Esophagus muscularis mucosa (tissue), 4 donors: Measurements from ENCODE around the gene ZRANB1. TPM values are rescaled to one million over a fixed set of nuclear protein-coding genes. Genes with fewer than 3 reads are reported as not detected.

Source experiments
- DNase-seq: peaks from one replicate; pipeline ENCODE4 v3.0.0-alpha.2; 2017; ENCODE audit errors: extremely low spot score
- H3K27ac ChIP-seq, 4 donors: fragments of 200-600 bp; sonication (generic); replicated peaks in 1 of 4; 1 replicate in 3 of 4; 2 replicates in 1 of 4; pipeline ENCODE4 v1.5.1; 2016 to 2019; ENCODE audit warnings: mild to moderate bottlenecking in 1 of 4
- H3K27me3 ChIP-seq, 4 donors: fragments of 200-600 bp; sonication (generic); one replicate each; pipeline versions ENCODE4 v1.5.1 to v1.6.0; 2016 to 2019
- H3K36me3 ChIP-seq, 4 donors: fragments of 200-600 bp; sonication (generic); one replicate each; pipeline ENCODE4 v1.5.1; 2016 to 2019
- H3K4me1 ChIP-seq, 4 donors: fragments of 200-600 bp; sonication (generic); one replicate each; pipeline ENCODE4 v1.5.1; 2016 to 2019
- H3K4me3 ChIP-seq, 4 donors: fragments of 200-600 bp; sonication (generic); 1 replicate in 2 of 4; 2 replicates in 2 of 4; pipeline ENCODE4 v1.5.1; 2016 to 2019; ENCODE audit warnings: mild to moderate bottlenecking in 4 of 4, moderate library complexity in 1 of 4
- H3K9me3 ChIP-seq, 4 donors: fragments of 200-600 bp; sonication (generic); 1 replicate in 3 of 4; 2 replicates in 1 of 4; pipeline ENCODE4 v1.5.1; 2016 to 2019
- CTCF ChIP-seq, 3 experiments: fragments of 200-600 bp in 2 of 3; fragments of 450-650 bp in 1 of 3; sonication (generic) in 2 of 3; IDR thresholded peaks; one replicate each; pipeline ENCODE4 v1.5.1; 2017 to 2019; ENCODE audit warnings: antibody characterized with exemption in 3 of 3, mild to moderate bottlenecking in 2 of 3, moderate library complexity in 1 of 3
- EP300 ChIP-seq: sonication (generic); formaldehyde crosslinking; IDR thresholded peaks from one replicate; pipeline ENCODE4 v1.6.1; 2017; ENCODE audit warnings: antibody characterized with exemption
- POLR2A ChIP-seq: fragments of 450-650 bp; IDR thresholded peaks from one replicate; pipeline ENCODE4 v1.6.1; 2017; ENCODE audit warnings: antibody characterized with exemption, moderate library complexity, mild to moderate bottlenecking, low read depth
- POLR2AphosphoS5 ChIP-seq, 2 donors: sonication (generic); formaldehyde crosslinking; IDR thresholded peaks; one replicate each; pipeline ENCODE4 v1.6.1; 2017; ENCODE audit warnings: antibody characterized with exemption in 2 of 2
- WGBS: methylation state at CpG from one replicate; pipeline ENCODE4 v1.1.5; 2018; 5-methylcytosine and 5-hydroxymethylcytosine counted together
- intact Hi-C: fragments of 100-400 bp; cut with DNase I; formaldehyde crosslinking; loops from one replicate; pipeline ENCODE4 v1.15.1; 2023
- total RNA-seq, 4 donors: library from RNA; depleted of rRNA; stranded (reverse); fragments of >200 nt; gene quantifications; one replicate each; pipeline versions ENCODE4 v1.1.0 to v1.2.1, GENCODE V29; 2016

Gene ZRANB1
- total RNA-seq = 10 to 100 TPM; 30.7 to 42.9 (median 34.8) TPM

GRCh38 chr10:124941823-124942222 lies at the start of gene ZRANB1:
Gene ZRANB1, plus strand, starts transcription at chr10:124942123. Its CDS starts 371 bp downstream, at chr10:124942494.
- intact Hi-C loops = no loop called here
- H3K4me3 ChIP-seq = no peak within 1 kb of the TSS
- TF ChIP-seq EP300 (no peak), CTCF (IDR thresholded peaks at IDR 0.05) (no peak)
- no peaks in the 10 kb centered on the region for H3K9me3 ChIP-seq
- 92% methylated on average over 4 of the region's 4 CpGs for WGBS
- H3K27ac ChIP-seq = no peak within 1 kb of the TSS
- no peak for DNase-seq
- no peaks in the 10 kb centered on the region for H3K27me3 ChIP-seq
- no peaks in the 10 kb centered on the region for H3K36me3 ChIP-seq
- H3K4me1 ChIP-seq = peaks cover 44 to 66% (median 65%) of the 10 kb centered on the region in 4 donors

- intact Hi-C loops = no loop called here
- DNase-seq = no peak
- Histone ChIP-seq H3K27ac (no peak overlapping the region), H3K4me3 (no peak overlapping the region), H3K36me3 (no peaks in the 10 kb centered on the region), H3K4me1 (no peaks in the 10 kb centered on the region), H3K27me3 (peaks cover 0 to 5% (median 0%) of the 10 kb centered on the region in 4 donors), H3K9me3 (no peaks in the 10 kb centered on the region)
- TF ChIP-seq CTCF (IDR thresholded peaks at IDR 0.05) = no peak
- TF ChIP-seq POLR2AphosphoS5 (IDR thresholded peaks at IDR 0.05) = no peak
- no peak for TF ChIP-seq POLR2A
- no peak for TF ChIP-seq EP300
- 84% methylated on average over 2 of the region's 2 CpGs for WGBS
These were observed 49.0 kb upstream of the ZRANB1 start for GRCh38 chr10:124892905-124893304.

GRCh38 chr10:124894569-124895215 lies 47.2 kb upstream of the ZRANB1 start:
- intact Hi-C loops = no loop called here
- no peak for DNase-seq
- WGBS = 91% methylated on average over 13 of the region's 13 CpGs
- Histone ChIP-seq H3K9me3 (no peaks in the 10 kb centered on the region), H3K4me3 (no peak overlapping the region), H3K36me3 (no peaks in the 10 kb centered on the region), H3K4me1 (no peaks in the 10 kb centered on the region), H3K27me3 (peaks cover 0 to 23% (median 0%) of the 10 kb centered on the region in 4 donors), H3K27ac (no peak overlapping the region)
- no peak for TF ChIP-seq CTCF (IDR thresholded peaks at IDR 0.05)
- TF ChIP-seq POLR2A = no peak
- TF ChIP-seq EP300 = no peak
- no peak for TF ChIP-seq POLR2AphosphoS5 (IDR thresholded peaks at IDR 0.05)

- 79% methylated on average over 4 of the region's 4 CpGs for WGBS
- intact Hi-C loops = no loop called here
- H3K27ac ChIP-seq = no peak overlapping the region
- no peak for TF ChIP-seq EP300
- no peak for TF ChIP-seq POLR2AphosphoS5 (IDR thresholded peaks at IDR 0.05)
- no peak for TF ChIP-seq CTCF (IDR thresholded peaks at IDR 0.05)
- TF ChIP-seq POLR2A = no peak
- H3K4me1 ChIP-seq = no peaks in the 10 kb centered on the region
- no peaks in the 10 kb centered on the region for H3K36me3 ChIP-seq
- DNase-seq = no peak
- H3K9me3 ChIP-seq = no peaks in the 10 kb centered on the region
- no peak overlapping the region for H3K4me3 ChIP-seq
- peaks cover 0 to 26% (median 0%) of the 10 kb centered on the region in 4 donors for H3K27me3 ChIP-seq
These were observed 45.2 kb upstream of the ZRANB1 start for GRCh38 chr10:124896751-124897150.

GRCh38 chr10:124898471-124898870 lies 43.5 kb upstream of the ZRANB1 start:
- H3K9me3 ChIP-seq = no peaks in the 10 kb centered on the region
- no peaks in the 10 kb centered on the region for H3K4me1 ChIP-seq
- no peak overlapping the region for H3K27ac ChIP-seq
- peaks cover 0 to 26% (median 0%) of the 10 kb centered on the region in 4 donors for H3K27me3 ChIP-seq
- TF ChIP-seq EP300 = no peak
- TF ChIP-seq POLR2A = no peak
- TF ChIP-seq POLR2AphosphoS5 (IDR thresholded peaks at IDR 0.05) = no peak
- no peak for TF ChIP-seq CTCF (IDR thresholded peaks at IDR 0.05)
- WGBS = 89% methylated on average over 6 of the region's 9 CpGs
- DNase-seq = no peak
- H3K36me3 ChIP-seq = no peaks in the 10 kb centered on the region
- no peak overlapping the region for H3K4me3 ChIP-seq
- intact Hi-C loops = no loop called here
